GM12878 (cell line): ENCODE data around the gene HNRNPR. TPM values are rescaled to one million over a fixed set of nuclear protein-coding genes. Genes with fewer than 3 reads are reported as not detected.

Source experiments
- ATAC-seq: fragments of 200-7000 bp; cut with Tn5 transposase; 3 replicates; pipeline ENCODE4 v1.9.1; 2020; ENCODE audit warnings: mild to moderate bottlenecking, moderate library complexity
- BruUV-seq: library from RNA; stranded (reverse); fragments of 400-500 nt; replicated peaks from 2 replicates; lab custom pipeline; 2021; lab: Mats Ljungman, UMichigan
- CTCF ChIA-PET: fragments of 300-600 bp; sonication (Branson Sonifier 250); formaldehyde crosslinking; extraction: SDS; loops from one replicate; lab custom pipeline; 2021; ENCODE audit warnings: inconsistent platforms; lab: Yijun Ruan, JAX
- POLR2A ChIA-PET: fragments of 350-600 bp; formaldehyde crosslinking; extraction: SDS; loops from one replicate; lab custom pipeline; 2021; ENCODE audit warnings: inconsistent platforms; lab: Charles Lee
- RAD21 ChIA-PET: fragments of 300-600 bp; sonication (Branson Sonifier 250); formaldehyde crosslinking; loops from one replicate; lab custom pipeline; 2023; ENCODE audit warnings: antibody characterized with exemption; ENCODE audit not compliant: unreplicated experiment; lab: Charles Lee
- SMC1A ChIA-PET: fragments of 300-600 bp; sonication (Branson Sonifier 250); formaldehyde crosslinking; loops from one replicate; lab custom pipeline; 2023; ENCODE audit not compliant: unreplicated experiment, uncharacterized antibody; lab: Charles Lee
- DNase-seq: peaks from one replicate; pipeline ENCODE4 v3.0.0-alpha.2; 2011; ENCODE audit warnings: low read depth, low spot score
- FAIRE-seq: peaks from 3 replicates; lab custom pipeline; 2011; peaks lifted over from hg19 to GRCh38; lab: Jason Lieb, UNC
- H2AFZ ChIP-seq: 2 replicates; pipeline ENCODE4 v1.6.0; 2011; ENCODE audit warnings: low read depth, low read length, control low read depth; ENCODE audit not compliant: control insufficient read depth
- H3K27ac ChIP-seq: 2 replicates; pipeline ENCODE4 v1.5.1; 2011; ENCODE audit warnings: control low read depth; ENCODE audit not compliant: control insufficient read depth, insufficient read depth
- H3K27me3 ChIP-seq, 2 experiments: replicated peaks in 1 of 2; 2 replicates each; pipeline versions ENCODE4 v1.6.0 to v1.6.1; 2011; ENCODE audit warnings: low read length in 1 of 2; ENCODE audit not compliant: control insufficient read depth in 2 of 2, insufficient read depth in 2 of 2
- H3K36me3 ChIP-seq, 2 experiments: 2 replicates each; pipeline ENCODE4 v1.5.1; 2011; ENCODE audit warnings: low read length in 1 of 2; ENCODE audit not compliant: control insufficient read depth in 2 of 2, insufficient read depth in 2 of 2
- H3K4me1 ChIP-seq: 2 replicates; pipeline ENCODE4 v1.6.1; 2011; ENCODE audit warnings: mild to moderate bottlenecking, low read length, moderate library complexity, mixed read lengths; ENCODE audit not compliant: control insufficient read depth, insufficient read depth
- H3K4me2 ChIP-seq: 2 replicates; pipeline ENCODE4 v1.6.0; 2011; ENCODE audit warnings: control low read depth; ENCODE audit not compliant: control insufficient read depth, insufficient read depth
- H3K4me3 ChIP-seq: fragments of 200-600 bp; sonication (generic); 2 replicates; pipeline ENCODE4 v1.5.1; 2016
- H3K79me2 ChIP-seq: 2 replicates; pipeline ENCODE4 v1.6.0; 2011; ENCODE audit warnings: low read length; ENCODE audit not compliant: control insufficient read depth, insufficient read depth
- H3K9ac ChIP-seq: 2 replicates; pipeline ENCODE4 v1.8.0; 2011; ENCODE audit warnings: low read length, control low read depth, mixed read lengths; ENCODE audit not compliant: control insufficient read depth, insufficient read depth
- H3K9me3 ChIP-seq: replicated peaks from 3 replicates; pipeline ENCODE4 v1.5.1; 2011; ENCODE audit warnings: mild to moderate bottlenecking, low read length; ENCODE audit not compliant: control insufficient read depth, insufficient read depth
- H4K20me1 ChIP-seq: 2 replicates; pipeline ENCODE4 v1.6.0; 2011; ENCODE audit not compliant: control insufficient read depth, insufficient read depth
- E4F1 ChIP-seq: fragments of 450-650 bp; IDR thresholded peaks from 2 replicates; pipeline ENCODE4 v1.6.1; 2018; ENCODE audit warnings: borderline replicate concordance, mild to moderate bottlenecking; ENCODE audit not compliant: partially characterized antibody
- ESRRA ChIP-seq: IDR thresholded peaks from 2 replicates; pipeline ENCODE4 v1.6.1; 2012; ENCODE audit warnings: mild to moderate bottlenecking, low read length, improper control_type of control experiment
- HCFC1 ChIP-seq: fragments of 150-350 bp; IDR thresholded peaks from 2 replicates; pipeline ENCODE4 v1.6.1; 2014; ENCODE audit warnings: low read length
- NRF1 ChIP-seq: conservative IDR thresholded peaks from 2 replicates; pipeline ENCODE4 v1.6.1; 2011; ENCODE audit warnings: mild to moderate bottlenecking, low read depth, low read length, improper control_type of control experiment
- PAX8 ChIP-seq: fragments of 450-650 bp; IDR thresholded peaks from 2 replicates; pipeline ENCODE4 v1.6.1; 2017; ENCODE audit warnings: mild to moderate bottlenecking, moderate library complexity
- RAD51 ChIP-seq: fragments of 450-650 bp; IDR thresholded peaks from 2 replicates; pipeline ENCODE4 v1.6.1; 2016; ENCODE audit warnings: moderate library complexity, mild to moderate bottlenecking, inconsistent platforms
- RUNX3 ChIP-seq: IDR thresholded peaks from 2 replicates; pipeline ENCODE4 v1.6.1; 2012; ENCODE audit warnings: low read length, inconsistent platforms
- SMAD1 ChIP-seq: fragments of 450-650 bp; IDR thresholded peaks from 2 replicates; pipeline ENCODE4 v1.6.1; 2018; ENCODE audit warnings: mild to moderate bottlenecking, low read depth; ENCODE audit not compliant: partially characterized antibody
- TAF1 ChIP-seq: IDR thresholded peaks from 2 replicates; pipeline ENCODE4 v1.6.1; 2011; ENCODE audit warnings: mild to moderate bottlenecking, low read depth, low read length, borderline replicate concordance
- WRNIP1 ChIP-seq: IDR thresholded peaks from 2 replicates; pipeline ENCODE4 v1.6.1; 2011; ENCODE audit warnings: low read depth, low read length, improper control_type of control experiment, borderline replicate concordance
- ZBTB4 ChIP-seq: fragments of 450-650 bp; formaldehyde crosslinking; IDR thresholded peaks from 2 replicates; pipeline ENCODE4 v1.4.0; 2022; ENCODE audit warnings: mild to moderate bottlenecking, moderate library complexity
- ZNF622 ChIP-seq: fragments of 450-650 bp; IDR thresholded peaks from 2 replicates; pipeline ENCODE4 v1.6.1; 2017; ENCODE audit warnings: mild to moderate bottlenecking, inconsistent platforms
- ZZZ3 ChIP-seq: IDR thresholded peaks from 2 replicates; pipeline ENCODE4 v1.6.1; 2011; ENCODE audit warnings: low read depth; ENCODE audit not compliant: control insufficient read depth, insufficient read length
- WGBS: methylation state at CpG from one replicate; pipeline ENCODE4 v1.1.6; 2016; ENCODE audit warnings: low lambda C conversion rate; ENCODE audit not compliant: insufficient replicate concordance, insufficient coverage; ENCODE audit errors: missing lambda C conversion rate; 5-methylcytosine and 5-hydroxymethylcytosine counted together
- in situ Hi-C: fragments of 300-500 bp; cut with MboI; formaldehyde crosslinking; loops from 9 replicates; pipeline ENCODE4 v1.14.3; 2018; ENCODE audit warnings: mixed read lengths
- intact Hi-C: fragments of 100-400 bp; cut with micrococcal nuclease; formaldehyde crosslinking; loops from one replicate; pipeline ENCODE4 v1.14.2; 2022; ENCODE audit not compliant: unreplicated experiment
- polyA plus RNA-seq, 11 experiments: library from polyadenylated mRNA; depleted of rRNA in 4 of 11; unstranded in 6 of 11; stranded (reverse) in 5 of 11; fragments of >200 nt; fragmentation: Nextera tagmentation in 4 of 11; fragmentation: Illumina TruSeq in 1 of 11; extraction: Ambion mirVana in 4 of 11; extraction: Trizol in 1 of 11; gene quantifications; 1 replicate in 1 of 11; 2 replicates in 10 of 11; pipeline versions ENCODE4 v1.2.1 to v1.2.3, GENCODE V29; 2011 to 2016; ENCODE audit warnings: inconsistent platforms in 2 of 11, missing spikeins in 2 of 11, low read depth in 1 of 11
- total RNA-seq, 4 experiments: library from RNA; depleted of rRNA in 3 of 4; stranded (reverse); fragments of >200 nt in 3 of 4; fragmentation: Illumina TruSeq in 1 of 4; extraction: Trizol in 1 of 4; gene quantifications; 2 replicates each; pipeline versions ENCODE4 v1.2.1 to v1.2.3, GENCODE V29; 2013 to 2021

HNRNPR gene
- total and polyA plus RNA-seq, 10 of the 15 experiments (the other 5 are each of a cell fraction or from before 2014, with no cell fraction given), result 80.5 to 280 (median 218) TPM

GRCh38 chr1:23389837-23390321 is 45.8 kb upstream of the HNRNPR start (continued):
- no peak for TF ChIP-seq ZBTB4 (CRISPR knock-in tag)
- TF ChIP-seq SMAD1, result no peak

DNA sequence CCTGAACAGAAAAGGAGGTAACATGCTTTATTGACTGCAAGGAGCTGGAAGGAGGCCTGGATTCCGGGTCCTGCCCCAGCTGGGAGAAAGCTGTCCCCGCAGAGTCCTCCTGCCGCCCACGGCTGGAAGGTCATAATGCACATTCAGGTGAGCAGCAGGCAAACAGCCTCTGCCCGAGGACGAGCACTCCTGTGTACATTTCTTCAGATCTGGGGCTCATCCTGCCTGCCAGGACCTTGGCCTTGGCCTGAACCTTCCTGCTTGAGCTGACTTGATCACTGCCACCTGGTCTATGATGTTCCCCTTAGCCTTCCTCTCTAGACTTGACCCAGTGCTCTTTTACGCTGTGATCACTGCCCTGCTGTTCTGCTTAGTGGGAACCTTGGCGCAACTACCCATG is 43.4 kb upstream of the HNRNPR start:
- no peak overlapping the region for H3K9ac ChIP-seq
- no peak overlapping the region for H3K4me2 ChIP-seq
- SMC1A ChIA-PET, result interaction anchor here (1.1 kb wide), 1 partner anchor 16 kb away, joined by 4 read pairs; no protein-coding TSS in a partner anchor
- H4K20me1 ChIP-seq, result no peaks in the 10 kb centered on the region
- POLR2A ChIA-PET, result no interaction called here
- BruUV-seq, result no TSS peak
- RAD21 ChIA-PET, result interaction anchor here (0.5 kb wide), 1 partner anchor 32 kb away, joined by 3 read pairs; no protein-coding TSS in a partner anchor
- no peaks in the 10 kb centered on the region for H3K36me3 ChIP-seq
- no peak for DNase-seq
- H3K4me3 ChIP-seq, result no peak overlapping the region
- CTCF ChIA-PET, result interaction anchor here (1.3 kb wide), 1 partner anchor 15 kb away, joined by 3 read pairs; no protein-coding TSS in a partner anchor
- H3K27me3 ChIP-seq, result no peaks in the 10 kb centered on the region; a peak in 2 of 4 replicates
- TF ChIP-seq RAD51 (no peak), ESRRA (no peak), WRNIP1 (no peak), PAX8 (no peak), HCFC1 (no peak), NRF1 (no peak), RUNX3 (no peak), TAF1 (no peak), ZNF622 (no peak), ZZZ3 (no peak), SMAD1 (no peak), E4F1 (no peak)
- TF ChIP-seq, all 136 proteins: peak for 0
- intact Hi-C loops (no loop called here), in situ Hi-C loops (no loop called here)
- Histone ChIP-seq H3K27ac (no peak overlapping the region), H2AFZ (no peak overlapping the region), H3K4me1 (no peaks in the 10 kb centered on the region), H3K79me2 (no peaks in the 10 kb centered on the region), H3K9me3 (no peaks in the 10 kb centered on the region)
- no peak for ATAC-seq
- 60% methylated on average over 8 of the region's 8 CpGs for WGBS
- no peak for FAIRE-seq
